HCT116 (cell line): ENCODE results near the gene ZNF785. TPM values are rescaled to one million over a fixed set of nuclear protein-coding genes. Genes with fewer than 3 reads are reported as not detected.

ENCODE experiments used
- ATAC-seq: fragments of 200-7000 bp; cut with Tn5 transposase; 2 replicates; pipeline ENCODE4 v1.9.1; 2020; ENCODE audit warnings: mild to moderate bottlenecking, moderate library complexity
- BruUV-seq: library from RNA; stranded (reverse); fragments of 400-500 nt; replicated peaks from 2 replicates; lab custom pipeline; 2021; lab: Mats Ljungman, UMichigan
- CTCF ChIA-PET: fragments of 300-600 bp; sonication (Branson Sonifier 250); formaldehyde crosslinking; loops from one replicate; lab custom pipeline; 2021; ENCODE audit warnings: antibody characterized with exemption; lab: Charles Lee
- POLR2A ChIA-PET: fragments of 300-600, 350-600 bp; sonication (Branson Sonifier 250); formaldehyde crosslinking; loops from one replicate; lab custom pipeline; 2021; ENCODE audit warnings: antibody characterized with exemption; lab: Charles Lee
- RAD21 ChIA-PET, 2 experiments: fragments of 300-600 bp; sonication (Branson Sonifier 250); formaldehyde crosslinking; loops; one replicate each; lab custom pipeline; 2023; ENCODE audit warnings: low total read pairs in 2 of 2; ENCODE audit not compliant: uncharacterized antibody in 2 of 2, unreplicated experiment in 2 of 2, low non-redundant PET in 1 of 2; lab: Charles Lee
- DNase-seq: peaks from one replicate; pipeline ENCODE4 v3.0.0-alpha.2; 2010; ENCODE audit warnings: low read depth, low spot score
- H2AFZ ChIP-seq: fragments of 200-600 bp; shearing (Covaris generic), sonication (generic); 2 replicates; pipeline ENCODE4 v1.6.1; 2017; ENCODE audit warnings: low read depth, mixed run types, mixed read lengths, antibody characterized with exemption, low read length; ENCODE audit not compliant: poor library complexity, severe bottlenecking
- H3K27ac ChIP-seq: 2 replicates; pipeline ENCODE4 v1.5.1; 2012; ENCODE audit warnings: low read depth, low read length
- H3K27me3 ChIP-seq: fragments of 200-600 bp; sonication (generic); 2 replicates; pipeline ENCODE4 v1.6.1; 2016; ENCODE audit warnings: mixed run types, low read length, mixed read lengths; ENCODE audit not compliant: insufficient read depth
- H3K36me3 ChIP-seq, 2 experiments: fragments of 200-500 bp in 1 of 2; fragments of 200-600 bp in 1 of 2; sonication (Bioruptor generic) in 1 of 2; sonication (generic) in 1 of 2; 2 replicates each; pipeline versions ENCODE4 v1.5.1 to v1.6.1; 2014 to 2016; ENCODE audit warnings: low read length in 2 of 2, inconsistent platforms in 1 of 2, mixed read lengths in 1 of 2, mixed run types in 1 of 2; ENCODE audit not compliant: insufficient read depth in 2 of 2, control insufficient read depth in 1 of 2
- H3K4me1 ChIP-seq, 2 experiments: fragments of 200-600 bp in 1 of 2; sonication (generic) in 1 of 2; 2 replicates each; pipeline versions ENCODE4 v1.5.1 to v1.6.1; 2012 to 2017; ENCODE audit warnings: low read length in 2 of 2, inconsistent platforms in 1 of 2, mild to moderate bottlenecking in 1 of 2, mixed read lengths in 1 of 2, mixed run types in 1 of 2, moderate library complexity in 1 of 2; ENCODE audit not compliant: insufficient read depth in 2 of 2, control insufficient read depth in 1 of 2
- H3K4me2 ChIP-seq: fragments of 200-600 bp; sonication (generic); 2 replicates; pipeline ENCODE4 v1.6.1; 2017; ENCODE audit warnings: mixed run types, low read length, mixed read lengths
- H3K4me3 ChIP-seq, 2 experiments: fragments of 200-600 bp in 1 of 2; sonication (generic) in 1 of 2; replicated peaks in 1 of 2; 2 replicates each; pipeline ENCODE4 v1.5.1; 2011 to 2016; ENCODE audit warnings: low read length in 2 of 2, control low read depth in 1 of 2, low read depth in 1 of 2, mild to moderate bottlenecking in 1 of 2, mixed read lengths in 1 of 2, mixed run types in 1 of 2
- H3K79me2 ChIP-seq: fragments of 200-600 bp; sonication (generic); 2 replicates; pipeline ENCODE4 v1.6.1; 2017; ENCODE audit warnings: mild to moderate bottlenecking, mixed run types, low read length, moderate library complexity, mixed read lengths; ENCODE audit not compliant: insufficient read depth
- H3K9ac ChIP-seq: fragments of 200-600 bp; sonication (generic); 2 replicates; pipeline ENCODE4 v1.6.1; 2016; ENCODE audit warnings: low read length, mixed read lengths
- H3K9me2 ChIP-seq: fragments of 200-600 bp; sonication (generic), shearing (Covaris generic); 2 replicates; pipeline ENCODE4 v1.6.1; 2017; ENCODE audit warnings: mixed run types, mild to moderate bottlenecking, moderate library complexity; ENCODE audit not compliant: insufficient read depth
- H3K9me3 ChIP-seq, 2 experiments: fragments of 200-500 bp in 1 of 2; fragments of 200-600 bp in 1 of 2; sonication (Bioruptor generic) in 1 of 2; sonication (generic) in 1 of 2; 2 replicates each; pipeline ENCODE4 v1.6.1; 2014 to 2017; ENCODE audit warnings: low read length in 2 of 2, mixed read lengths in 2 of 2, inconsistent platforms in 1 of 2, low read depth in 1 of 2, mild to moderate bottlenecking in 1 of 2, mixed run types in 1 of 2, moderate library complexity in 1 of 2; ENCODE audit not compliant: control insufficient read depth in 1 of 2, insufficient read depth in 1 of 2
- H4K20me1 ChIP-seq: fragments of 200-600 bp; sonication (generic), shearing (Covaris generic); 2 replicates; pipeline ENCODE4 v1.6.1; 2017; ENCODE audit warnings: mixed run types, mild to moderate bottlenecking, moderate library complexity; ENCODE audit not compliant: insufficient read depth
- ATF3 ChIP-seq: IDR thresholded peaks from 2 replicates; pipeline ENCODE4 v1.6.1; 2012
- CEBPB ChIP-seq: IDR thresholded peaks from 2 replicates; pipeline ENCODE4 v1.6.1; 2012; ENCODE audit warnings: low read depth
- ELF1 ChIP-seq: IDR thresholded peaks from 2 replicates; pipeline ENCODE4 v1.6.1; 2012; ENCODE audit warnings: low read depth, borderline replicate concordance
- EZH2phosphoT487 ChIP-seq: fragments of 200-600 bp; IDR thresholded peaks from 2 replicates; pipeline ENCODE4 v1.6.1; 2018; ENCODE audit warnings: antibody characterized with exemption, borderline replicate concordance
- FOSL1 ChIP-seq: IDR thresholded peaks from 2 replicates; pipeline ENCODE4 v1.6.1; 2012; ENCODE audit warnings: low read depth
- POLR2A ChIP-seq: IDR thresholded peaks from 2 replicates; pipeline ENCODE4 v1.7.0; 2011; ENCODE audit warnings: borderline replicate concordance; ENCODE audit not compliant: insufficient read depth, insufficient read length; ENCODE audit errors: extremely low read depth
- RAD21 ChIP-seq: IDR thresholded peaks from 2 replicates; pipeline ENCODE4 v1.6.1; 2012; ENCODE audit warnings: low read depth, mild to moderate bottlenecking
- SIN3A ChIP-seq: IDR thresholded peaks from 2 replicates; pipeline ENCODE4 v1.6.1; 2012; ENCODE audit warnings: low read depth
- ZBTB33 ChIP-seq: IDR thresholded peaks from 2 replicates; pipeline ENCODE4 v1.6.1; 2011; ENCODE audit warnings: mild to moderate bottlenecking, low read length, moderate library complexity; ENCODE audit not compliant: insufficient replicate concordance; ENCODE audit errors: extremely low read depth
- intact Hi-C: fragments of 100-400 bp; cut with micrococcal nuclease; formaldehyde crosslinking; loops from 2 replicates; pipeline ENCODE4 v1.10.0; 2022
- total RNA-seq: library from RNA; stranded (reverse); gene quantifications from one replicate; pipeline ENCODE4 v1.2.1, GENCODE V29; 2021; ENCODE audit not compliant: unreplicated experiment

ZNF785 gene
- total RNA-seq, 1 experiment from 2014 or later, result 0.15 TPM

GRCh38 chr16:30546115-30546514, 39.4 kb downstream of the ZNF785 start:
- H3K27ac ChIP-seq, result no peak overlapping the region
- H3K9ac ChIP-seq, result no peak overlapping the region
- no peak overlapping the region for H2AFZ ChIP-seq
- ATAC-seq, result no peak
- H3K79me2 ChIP-seq, result no peaks in the 10 kb centered on the region
- H3K9me2 ChIP-seq, result no peaks in the 10 kb centered on the region
- DNase-seq, result no peak
- peaks cover 6 to 19% of the 10 kb centered on the region in 2 experiments for H3K4me1 ChIP-seq
- ChIA-PET POLR2A (no interaction called here), CTCF (no interaction called here), RAD21 (no interaction called here)
- no peaks in the 10 kb centered on the region for H4K20me1 ChIP-seq
- no TSS peak for BruUV-seq
- no peaks in the 10 kb centered on the region for H3K9me3 ChIP-seq
- intact Hi-C loops, result no loop called here
- no peak overlapping the region for H3K4me2 ChIP-seq
- H3K27me3 ChIP-seq, result no peaks in the 10 kb centered on the region
- H3K36me3 ChIP-seq, result no peaks in the 10 kb centered on the region
- H3K4me3 ChIP-seq, result no peak overlapping the region
- no peak for TF ChIP-seq POLR2A
- no peak for TF ChIP-seq CEBPB
- no peak for TF ChIP-seq ATF3
- no peak for TF ChIP-seq FOSL1

- Histone ChIP-seq H3K4me1 (peaks cover 0 to 13% of the 10 kb centered on the region in 2 experiments; a peak in 2 of 4 replicates), H4K20me1 (no peaks in the 10 kb centered on the region), H3K9me3 (no peaks in the 10 kb centered on the region), H3K79me2 (no peaks in the 10 kb centered on the region), H3K27ac (no peak overlapping the region), H3K9me2 (no peaks in the 10 kb centered on the region), H2AFZ (no peak overlapping the region), H3K36me3 (no peaks in the 10 kb centered on the region), H3K27me3 (no peaks in the 10 kb centered on the region), H3K4me2 (no peak overlapping the region), H3K4me3 (no peak overlapping the region), H3K9ac (no peak overlapping the region)
- CTCF ChIA-PET, result no interaction called here
- DNase-seq (no peak), ATAC-seq (no peak)
- TF ChIP-seq POLR2A (no peak), ZBTB33 (no peak), SIN3A (no peak), EZH2phosphoT487 (no peak), ELF1 (no peak), FOSL1 (no peak), RAD21 (no peak)
- no TSS peak for BruUV-seq
- intact Hi-C loops, result no loop called here
- POLR2A ChIA-PET, result no interaction called here
- RAD21 ChIA-PET, result no interaction called here
Measured at GRCh38 chr16:30543067-30543466, 42.4 kb downstream of the ZNF785 start.
